HG02884 (cell line): ENCODE data around the gene ABI1.

ENCODE experiments used
- ATAC-seq: cut with Tn5 transposase; IDR thresholded peaks from one replicate; pipeline ENCODE4 v1.9.1; 2021; ENCODE audit warnings: mild to moderate bottlenecking, moderate library complexity; ENCODE audit not compliant: unreplicated experiment

The ABI1 gene

GRCh38 chr10:26721561-26721960, 139.2 kb downstream of the ABI1 start:
- ATAC-seq, result no peak

GRCh38 chr10:26717476-26717875, 143.3 kb downstream of the ABI1 start:
- ATAC-seq, result no peak

- ATAC-seq, result no peak
Observed at GRCh38 chr10:26715137-26715487, 145.6 kb downstream of the ABI1 start.

DNA sequence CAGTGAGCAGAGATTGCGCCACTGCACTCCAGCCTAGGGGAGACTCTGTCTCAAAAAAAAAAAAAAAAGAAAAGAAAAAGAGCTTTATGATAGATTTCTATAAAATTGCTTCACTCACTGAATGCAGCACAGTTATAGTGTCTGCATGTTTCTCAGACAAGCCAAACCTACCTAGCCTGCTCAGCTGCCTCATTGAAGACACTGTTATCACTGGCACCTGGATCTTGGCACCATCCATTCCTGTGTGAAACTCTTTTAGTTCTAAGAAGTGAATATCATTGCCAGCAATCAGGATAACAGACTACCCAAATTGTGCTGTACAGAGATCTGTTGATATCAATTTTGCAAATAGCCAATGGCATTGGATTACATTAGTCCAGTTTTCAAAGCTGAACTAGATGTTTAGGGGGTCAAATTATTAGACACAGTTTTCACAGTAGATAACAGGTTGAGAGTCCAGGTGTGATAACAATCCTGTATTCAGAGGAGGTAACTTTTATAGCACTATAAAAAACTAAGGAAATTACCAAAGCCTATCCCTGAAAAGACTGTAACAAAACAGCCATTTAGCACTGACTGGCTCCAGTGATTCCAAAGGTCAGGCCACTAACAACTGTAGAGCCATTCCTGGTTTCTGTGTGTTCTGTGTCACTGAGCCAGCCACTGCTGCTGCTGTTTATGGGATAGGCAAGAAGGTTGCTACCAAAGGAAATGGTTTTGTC, 146.2 kb downstream of the ABI1 start:
- ATAC-seq, result no peak

DNA sequence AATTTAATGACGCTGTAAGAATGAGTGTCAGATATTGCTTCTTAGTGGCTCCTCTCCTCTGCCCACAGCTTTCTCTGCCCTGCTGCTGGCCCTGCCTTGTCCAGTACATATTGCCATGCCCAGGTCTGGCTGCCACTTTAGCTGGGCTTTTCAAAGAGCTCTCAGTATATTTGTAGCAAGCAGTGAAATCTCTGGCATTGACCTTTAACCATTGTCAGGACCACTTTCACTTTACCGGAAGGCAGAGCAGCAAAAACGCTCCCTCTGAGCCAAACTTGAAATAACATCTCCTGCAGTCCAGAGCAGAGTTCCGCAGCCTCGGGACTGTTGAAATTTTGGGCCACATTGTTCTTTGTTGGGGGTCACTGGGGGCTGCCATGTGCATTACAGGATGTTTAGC, 149.4 kb downstream of the ABI1 start:
- ATAC-seq, result no peak

GRCh38 chr10:26706936-26707335, 153.8 kb downstream of the ABI1 start:
- no peak for ATAC-seq

DNA sequence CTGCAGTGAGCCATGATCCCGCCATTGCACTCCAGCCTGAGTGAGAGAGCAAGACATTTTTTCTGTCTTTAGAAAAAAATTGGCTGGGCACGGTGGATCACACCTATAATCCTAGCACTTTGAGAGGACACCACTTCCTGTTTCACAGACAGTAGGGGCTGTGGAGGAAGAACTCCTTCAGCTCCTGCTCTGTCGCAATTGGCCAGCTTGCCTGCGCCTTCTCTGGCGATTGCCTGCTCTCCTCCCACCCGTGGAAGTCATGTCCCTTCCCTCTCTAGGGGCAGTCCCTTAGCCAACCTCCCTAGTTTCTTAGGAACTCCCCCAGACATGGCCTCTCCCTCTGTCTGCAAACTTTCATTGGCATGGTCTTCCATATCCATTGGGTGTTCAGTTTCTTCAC, 154.6 kb downstream of the ABI1 start:
- ATAC-seq, result no peak

- ATAC-seq, result no peak
Observed at GRCh38 chr10:26703974-26704373, 156.8 kb downstream of the ABI1 start.

- ATAC-seq, result no peak
Observed at GRCh38 chr10:26703096-26703495, 157.7 kb downstream of the ABI1 start.

GRCh38 chr10:26700884-26701630, 159.7 kb downstream of the ABI1 start:
- no peak for ATAC-seq

DNA sequence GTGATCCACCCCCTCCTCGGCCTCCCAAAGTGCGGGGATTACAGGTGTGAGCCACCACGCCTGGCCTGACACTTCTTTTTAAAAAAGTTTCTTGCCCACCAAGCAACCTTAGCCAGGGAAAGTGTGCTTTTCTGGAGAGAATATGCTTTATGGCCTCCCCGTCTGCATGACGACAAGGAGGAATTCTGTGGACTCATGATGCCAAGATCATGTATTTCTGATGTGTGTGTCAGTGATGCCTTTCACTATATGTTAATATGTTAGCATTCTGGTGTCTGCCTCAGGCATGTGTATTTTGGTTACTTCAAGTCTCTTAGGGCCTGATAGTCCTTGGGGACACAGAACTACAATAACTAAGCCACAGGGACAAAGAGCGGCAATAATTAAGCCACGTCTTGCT, 161.1 kb downstream of the ABI1 start:
- ATAC-seq, result no peak

GRCh38 chr10:26698909-26699308, 161.8 kb downstream of the ABI1 start:
- no peak for ATAC-seq

DNA sequence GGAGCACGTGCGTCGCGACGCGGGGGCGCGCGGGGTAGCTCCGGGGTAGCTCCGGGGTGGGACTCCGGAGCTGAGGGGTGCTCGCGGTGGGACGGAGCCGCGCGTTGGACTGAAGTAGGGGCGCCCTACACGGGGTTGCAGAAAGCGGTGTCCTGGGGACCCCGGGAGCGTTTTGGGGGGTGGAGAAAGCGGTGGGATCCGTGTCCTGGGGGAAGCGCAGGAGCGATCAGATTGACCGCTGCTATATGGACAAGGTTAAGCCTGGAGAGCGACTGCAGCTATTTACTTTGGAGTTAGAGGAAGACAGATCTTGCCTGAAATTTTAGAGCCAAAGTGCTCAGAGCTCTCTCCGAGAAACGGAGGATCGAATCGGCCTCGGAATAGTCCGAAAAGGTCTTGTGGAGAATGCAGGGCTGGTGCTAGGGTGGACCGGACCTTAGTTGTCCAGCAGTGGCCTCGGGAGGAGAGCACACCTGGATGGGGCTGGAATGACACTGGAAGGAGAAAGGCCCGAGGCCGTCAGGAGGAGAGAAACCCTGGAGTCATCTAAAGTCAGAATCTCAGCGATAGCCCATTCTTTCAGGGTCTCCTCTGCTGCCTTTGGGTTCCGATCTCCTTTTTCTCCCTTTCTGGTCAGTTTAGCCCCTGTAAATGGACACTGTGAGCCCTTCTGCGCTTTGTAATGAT, 162.7 kb downstream of the ABI1 start:
- peak; percentile 2 for ATAC-seq

- peak; percentile 77 for ATAC-seq
Observed at GRCh38 chr10:26697163-26697921, 163.4 kb downstream of the ABI1 start, which contains the start of gene PDSS1. Gene PDSS1, plus strand, starts transcription at chr10:26697701. Its CDS starts 11 bp downstream, at chr10:26697712.

- ATAC-seq, result no peak
Observed at GRCh38 chr10:26696786-26697162, 164.0 kb downstream of the ABI1 start.
